Activated CD4-positive, alpha-beta T cell treated with anti-CD3 and anti-CD28 coated beads for 1 hour (primary cell): Measurements from ENCODE around the gene PCDH8.

Experiments used
- DNase-seq: peaks from one replicate; pipeline ENCODE4 v3.0.0-alpha.2; 2020

The PCDH8 gene

DNA sequence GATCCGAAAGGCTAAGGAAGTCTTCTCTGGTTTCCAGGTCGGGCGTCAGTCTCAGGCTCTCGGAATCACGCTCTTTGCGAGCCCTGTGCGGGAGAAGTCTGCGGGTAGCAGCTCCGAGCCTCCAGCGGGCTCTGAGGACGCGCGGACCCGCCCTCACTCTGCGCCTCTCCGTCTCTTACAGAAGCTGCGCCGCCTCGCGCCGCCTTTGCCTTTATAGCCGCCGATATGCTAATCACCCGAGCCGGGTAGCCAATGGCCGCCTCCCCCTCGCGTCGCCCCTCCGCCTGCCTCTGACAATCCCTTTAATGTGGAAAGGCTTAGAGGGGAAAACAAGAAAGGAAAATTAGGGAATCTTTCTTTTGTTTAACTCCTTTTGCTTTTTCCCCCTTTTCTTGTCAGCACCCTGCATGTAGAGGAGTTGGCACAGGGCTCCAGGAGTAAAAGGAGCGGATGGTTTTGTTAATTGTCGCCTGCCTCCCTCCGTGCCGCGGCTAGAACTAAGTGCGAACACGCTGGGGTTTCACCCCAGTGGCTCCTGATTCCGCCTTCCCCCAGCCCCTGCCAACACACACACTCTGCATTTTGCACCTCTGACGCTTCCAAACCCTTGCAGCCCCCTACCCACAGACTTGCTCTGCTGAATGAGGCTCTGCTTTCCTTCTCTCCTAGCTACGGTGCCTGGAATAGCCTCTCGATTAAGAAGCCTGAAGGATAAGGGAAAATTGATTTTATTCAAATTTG is at the start of gene PCDH8:
Gene PCDH8 (minus strand): TSS at position 186 of the 741 bp plus-strand sequence. CDS start 204 bp downstream, outside the sequence.
- no peak for DNase-seq

GRCh38 chr13:52896827-52897659 is 48.6 kb upstream of the PCDH8 start:
- DNase-seq, result no peak

DNA sequence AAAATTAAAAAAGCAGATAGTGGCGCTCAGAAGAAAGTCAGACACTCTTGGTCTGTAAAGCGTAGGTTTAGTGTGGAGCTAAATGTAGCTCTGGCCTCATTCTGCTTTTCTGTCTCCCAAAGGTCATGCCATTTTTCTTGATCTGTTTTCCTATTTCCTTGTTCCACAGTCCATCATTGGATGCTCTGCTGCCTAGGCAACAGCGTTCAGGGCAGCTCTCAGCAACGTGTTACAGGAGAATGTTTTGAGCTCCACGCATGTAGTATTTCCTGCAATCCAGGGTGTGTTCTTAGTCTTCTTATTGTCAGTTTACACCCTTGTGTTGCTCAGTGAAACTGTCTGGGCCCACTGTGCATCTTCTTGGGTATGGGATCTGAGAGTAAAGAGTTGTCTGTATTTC is 46.0 kb upstream of the PCDH8 start:
- DNase-seq, result no peak

DNA sequence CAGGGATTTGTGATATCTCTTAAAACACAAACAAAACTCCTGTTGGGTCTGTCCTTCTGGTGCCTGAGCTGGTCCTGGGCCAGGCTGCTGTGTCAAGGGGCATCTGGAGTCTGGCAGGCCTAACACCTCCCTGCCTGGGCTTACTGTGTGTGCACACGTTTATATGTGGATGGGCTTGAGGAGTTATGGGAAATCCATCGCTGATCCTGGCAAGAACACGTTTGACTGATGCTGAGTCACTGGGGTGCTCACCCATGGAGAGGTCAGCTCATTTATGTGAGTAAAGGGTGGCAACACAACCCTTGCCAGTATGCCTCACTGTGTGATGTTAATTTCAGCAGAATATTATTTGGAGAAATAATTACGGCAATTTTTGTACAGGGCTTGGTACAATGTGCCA is 44.5 kb upstream of the PCDH8 start:
- DNase-seq, result no peak

- no peak for DNase-seq
Measured at GRCh38 chr13:52891706-52892105, 43.3 kb upstream of the PCDH8 start.

- no peak for DNase-seq
Measured at GRCh38 chr13:52887165-52887564, 38.7 kb upstream of the PCDH8 start.

GRCh38 chr13:52885141-52885540 is 36.7 kb upstream of the PCDH8 start:
- no peak for DNase-seq

- DNase-seq, result no peak
Measured at GRCh38 chr13:52884429-52885010, 36.1 kb upstream of the PCDH8 start.

DNA sequence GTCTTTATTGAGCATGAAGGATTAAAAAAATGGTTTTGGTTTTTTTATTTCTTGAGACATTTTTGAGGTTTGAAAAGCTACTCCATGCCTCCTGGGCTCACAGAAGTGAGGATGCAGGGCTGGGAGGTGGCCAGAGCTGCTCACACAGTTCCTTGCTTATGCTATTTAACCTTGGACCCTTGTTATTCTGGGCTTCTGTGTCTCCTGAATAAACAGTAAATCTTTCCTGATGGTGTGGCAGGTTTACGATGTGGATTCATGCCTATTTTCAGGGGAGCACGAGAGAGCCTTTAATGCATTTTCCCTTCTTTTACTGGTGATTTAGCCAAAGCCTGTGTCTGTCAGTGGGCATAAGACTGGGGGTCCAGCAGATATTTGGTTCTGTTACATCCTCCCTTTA is 34.3 kb upstream of the PCDH8 start:
- no peak for DNase-seq

DNA sequence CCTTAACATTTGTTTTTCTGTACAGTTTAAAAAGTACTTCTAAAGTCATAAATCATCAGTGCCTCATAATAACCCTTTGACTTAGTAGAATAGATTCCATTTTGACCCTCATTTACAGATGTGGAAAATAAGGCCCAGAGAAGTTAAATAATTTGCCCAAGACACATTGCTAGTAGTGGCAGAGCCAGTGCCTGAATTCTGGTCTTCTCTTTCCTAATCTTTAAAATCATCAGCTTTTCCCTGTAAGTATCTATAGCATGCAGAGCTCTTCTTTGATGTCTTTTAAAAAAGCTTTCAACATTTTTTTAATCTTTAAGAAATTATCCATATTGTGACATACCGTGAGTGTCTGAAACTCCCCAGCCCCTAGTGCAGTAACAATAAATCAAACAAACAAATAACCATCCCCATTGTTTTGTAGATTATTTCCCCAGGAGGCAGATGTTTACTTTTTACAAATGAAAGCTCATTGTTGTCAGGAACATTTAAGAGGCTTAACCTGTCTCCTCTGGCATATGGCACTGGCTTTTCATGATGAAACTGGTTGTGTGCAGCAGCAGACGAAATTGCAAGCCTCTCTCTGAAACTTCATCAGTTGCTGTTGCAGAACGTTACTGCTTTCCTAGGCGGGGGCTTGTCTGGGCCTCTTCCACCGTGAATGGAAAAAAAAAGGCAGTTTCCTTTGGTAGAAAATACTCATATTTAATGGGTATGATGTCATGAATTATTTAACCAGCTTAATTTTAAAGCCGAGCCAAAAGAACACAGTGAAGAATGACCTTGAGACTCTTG is 31.7 kb upstream of the PCDH8 start:
- DNase-seq, result no peak

- no peak for DNase-seq
Measured at GRCh38 chr13:52878831-52879230, 30.4 kb upstream of the PCDH8 start.

DNA sequence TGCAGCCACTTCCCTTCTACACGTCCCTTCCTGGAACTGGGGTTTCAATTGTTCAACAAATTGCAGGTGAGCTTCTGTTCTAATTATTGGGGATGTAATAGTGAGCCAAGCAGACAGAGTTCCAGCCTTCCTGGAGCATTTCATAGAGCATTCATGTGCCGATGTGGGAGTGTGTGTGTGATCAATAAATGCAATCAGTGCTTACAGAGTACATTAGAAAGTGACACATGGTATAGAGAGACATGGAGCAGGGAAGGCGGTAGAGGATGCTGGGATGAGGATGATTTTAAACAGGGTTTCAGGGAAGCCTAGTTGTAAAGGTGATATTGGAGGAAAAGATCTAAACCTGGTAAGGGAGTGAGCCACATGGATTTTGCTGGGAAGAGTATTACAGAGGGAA is 21.7 kb upstream of the PCDH8 start:
- no peak for DNase-seq

DNA sequence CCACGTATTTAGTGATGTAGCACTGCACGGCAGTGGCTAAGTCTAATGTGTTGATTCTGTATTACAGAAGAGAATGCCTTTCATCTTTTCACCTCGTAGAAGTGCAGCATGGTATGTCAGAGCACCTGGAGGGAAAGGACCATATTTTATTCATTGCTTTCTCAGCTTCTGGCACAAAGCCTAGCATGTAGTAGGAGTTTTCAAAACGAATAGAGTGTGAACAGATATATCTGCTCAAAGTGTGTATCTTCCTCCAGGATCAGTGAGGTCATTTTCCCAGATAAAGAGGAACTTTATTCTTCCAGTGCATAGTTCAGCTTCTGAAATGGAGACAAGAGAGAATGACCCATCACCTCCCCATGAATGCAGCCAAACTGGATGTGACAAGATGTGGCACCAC is 21.2 kb upstream of the PCDH8 start:
- no peak for DNase-seq

GRCh38 chr13:52869050-52869449 is 20.6 kb upstream of the PCDH8 start:
- DNase-seq, result no peak

GRCh38 chr13:52868190-52868589 is 19.8 kb upstream of the PCDH8 start:
- DNase-seq, result no peak

DNA sequence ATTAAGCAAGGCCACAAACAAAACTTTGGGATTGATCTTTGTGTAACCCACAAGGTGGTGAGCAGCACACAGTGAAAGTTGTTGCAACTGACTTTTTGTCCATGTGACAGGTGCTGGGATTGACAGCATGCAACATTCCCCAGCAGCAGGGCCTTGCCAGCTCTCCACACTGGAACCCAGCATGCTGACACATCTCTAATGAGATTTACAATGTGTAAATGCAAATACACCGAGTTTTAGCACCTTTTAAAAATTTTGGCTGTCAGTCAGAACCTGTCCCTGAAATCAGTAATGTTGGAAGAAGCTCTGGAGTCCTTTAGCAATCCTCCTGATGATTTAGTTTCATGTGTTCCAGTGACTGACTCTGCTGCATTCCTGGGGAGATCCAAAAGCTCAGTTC is 16.5 kb upstream of the PCDH8 start:
- DNase-seq, result no peak

GRCh38 chr13:52862358-52863206 is 14.1 kb upstream of the PCDH8 start:
- DNase-seq, result no peak

DNA sequence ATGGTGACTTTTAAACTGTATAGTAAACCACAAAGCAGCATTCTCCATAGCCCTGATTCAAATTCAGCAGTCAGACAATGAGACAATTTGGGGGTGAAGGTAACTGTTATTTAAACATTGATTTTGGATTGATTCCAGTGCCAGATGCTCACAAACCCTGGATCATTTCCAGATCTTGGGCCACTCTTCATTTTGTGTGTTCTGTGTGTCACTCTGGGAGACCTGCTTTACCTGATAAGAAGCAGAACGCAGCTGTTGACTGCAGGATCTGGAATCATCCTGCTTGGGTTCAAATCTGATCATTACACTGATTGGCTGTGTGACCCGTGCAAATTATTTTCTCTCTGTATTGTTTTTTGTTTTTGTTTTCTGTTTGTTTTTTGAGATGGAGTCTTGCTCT is 4.0 kb upstream of the PCDH8 start:
- no peak for DNase-seq

DNA sequence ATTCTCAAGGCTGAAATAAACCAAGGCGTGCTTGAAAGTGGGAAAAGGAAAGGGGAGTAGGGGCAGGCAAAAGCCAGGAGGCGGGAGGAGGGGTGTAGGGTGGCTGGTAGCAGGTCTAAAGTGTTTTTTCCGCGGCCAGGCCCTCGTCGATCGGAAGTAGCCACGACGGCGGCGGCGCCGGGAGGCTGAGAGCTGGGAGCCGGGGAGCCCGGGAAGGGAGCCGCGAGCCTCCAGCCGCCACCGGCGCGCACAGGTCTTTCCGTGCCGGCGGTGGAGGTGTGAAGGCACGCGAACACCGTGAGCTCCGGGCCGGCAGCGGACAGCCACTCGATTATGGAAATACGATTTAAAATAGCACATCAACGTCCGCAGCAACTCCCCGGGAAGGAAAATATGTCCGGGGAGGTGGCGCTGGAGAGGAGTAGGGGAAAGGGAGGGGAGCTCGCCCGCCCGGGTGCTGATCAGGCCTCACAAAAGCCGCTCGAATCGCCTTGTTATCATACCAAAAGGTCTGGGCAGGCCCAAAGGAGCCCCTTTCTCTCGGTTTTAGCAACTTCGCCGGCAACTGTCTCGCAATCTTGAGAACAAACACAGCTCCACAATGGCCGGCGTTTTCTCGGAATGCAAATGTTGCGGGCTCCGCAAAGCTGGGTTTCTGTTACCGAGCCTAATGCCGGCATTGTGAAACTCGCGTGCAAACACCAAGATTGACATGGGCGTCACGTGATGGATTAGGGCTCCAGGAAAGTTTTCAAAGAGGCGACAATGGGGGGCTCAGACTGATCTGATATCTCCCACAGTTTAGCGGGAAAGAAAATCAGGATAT is 2.9 kb upstream of the PCDH8 start:
- no peak for DNase-seq

GRCh38 chr13:52850396-52851136 is 2.1 kb upstream of the PCDH8 start:
- no peak for DNase-seq

DNA sequence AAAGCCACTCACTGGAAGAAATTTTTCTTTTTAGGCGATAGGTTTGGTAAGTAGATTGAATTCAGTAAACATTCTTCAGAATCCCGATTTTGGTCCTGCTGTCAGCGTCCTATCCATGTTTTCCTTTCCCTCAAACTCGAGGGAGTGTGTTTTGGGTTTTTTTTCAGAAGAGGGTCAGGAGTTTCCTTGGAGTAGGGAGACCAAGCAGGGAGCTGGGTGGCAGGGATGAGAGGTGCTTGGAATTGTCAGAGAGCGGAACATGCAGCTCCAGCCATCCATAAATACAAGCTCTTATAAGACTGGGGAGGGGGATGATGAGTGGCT is 1.6 kb upstream of the PCDH8 start:
- DNase-seq, result no peak
